Subcutaneous adipose tissue (tissue), 4 donors: Measurements from ENCODE around the gene DMD. TPM values are rescaled to one million over a fixed set of nuclear protein-coding genes. Genes with fewer than 3 reads are reported as not detected.

Experiments used
- CTCF ChIP-seq: fragments of 450-650 bp; IDR thresholded peaks from one replicate; pipeline ENCODE4 v1.5.1; 2016; ENCODE audit warnings: low read depth, mild to moderate bottlenecking, control low read depth, antibody characterized with exemption, moderate library complexity
- total RNA-seq, 4 donors: library from RNA; depleted of rRNA; stranded (reverse); fragments of >200 nt; gene quantifications; one replicate each; pipeline ENCODE4 v1.1.0, GENCODE V29; 2016

Gene DMD
- total RNA-seq, 4 donors from 2014 or later, result 35.7 to 87.2 (median 72.1) TPM

DNA sequence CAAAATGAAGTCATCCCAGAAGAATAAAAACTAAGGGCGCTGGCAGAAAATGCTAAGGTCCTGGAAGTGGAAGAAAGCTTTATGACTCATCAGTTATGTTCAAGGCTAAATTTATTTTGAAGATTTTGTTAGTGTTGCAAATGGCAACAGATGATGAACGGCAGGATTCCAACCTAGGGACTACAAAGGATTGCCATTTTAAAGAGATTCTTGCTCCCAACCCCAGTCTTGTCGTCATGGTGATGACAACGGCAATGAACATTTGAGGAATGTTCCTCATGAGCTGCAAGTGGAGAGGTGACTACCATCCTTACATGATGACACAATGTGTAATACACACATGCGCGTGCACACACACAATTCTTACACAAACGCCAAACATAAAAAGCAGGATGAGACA, 2085.1 kb downstream of the DMD start:
- TF ChIP-seq CTCF, result no peak

DNA sequence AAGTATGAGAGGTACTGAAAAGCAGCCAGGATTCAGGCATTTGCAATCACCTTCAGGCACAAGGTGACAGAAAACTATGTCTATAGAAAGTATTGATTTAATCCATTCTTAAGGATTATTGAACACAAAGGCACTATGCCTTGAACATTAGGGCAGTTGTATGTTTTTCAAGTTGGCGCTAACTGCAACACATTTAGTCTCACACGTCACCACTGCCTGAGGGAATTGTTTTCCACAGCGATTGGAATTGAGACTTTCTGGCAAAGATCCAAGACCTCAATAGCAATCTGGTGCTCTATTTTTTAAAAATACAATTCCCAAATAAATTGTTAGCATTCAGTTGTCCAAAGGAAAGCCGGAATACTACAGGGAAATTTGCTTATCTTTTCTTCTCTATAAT, 2086.8 kb downstream of the DMD start:
- TF ChIP-seq CTCF, result no peak

- TF ChIP-seq CTCF, result no peak
Measured at GRCh38 chrX:31123335-31123734, 2088.0 kb downstream of the DMD start.

- no peak for TF ChIP-seq CTCF
Measured at GRCh38 chrX:31117266-31117665, 2094.1 kb downstream of the DMD start.

DNA sequence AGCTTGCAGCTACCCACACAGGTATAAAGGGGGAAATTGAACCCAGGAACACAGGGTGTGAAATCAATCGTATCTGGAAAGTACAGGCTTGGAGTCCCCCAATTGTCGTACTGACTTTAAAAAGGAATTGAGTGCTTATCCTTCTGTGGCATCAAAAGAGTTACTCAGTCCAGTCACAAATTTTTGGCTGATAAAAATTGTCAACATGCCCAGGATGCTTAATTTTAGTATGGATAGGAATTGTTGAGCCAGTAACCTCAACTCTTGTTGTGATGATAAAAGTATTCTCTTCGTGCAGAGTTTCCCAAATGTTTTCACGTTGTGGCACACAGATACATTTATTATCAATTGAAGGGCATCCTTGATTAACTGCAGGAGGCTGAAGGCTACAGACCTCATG, 2096.0 kb downstream of the DMD start:
- TF ChIP-seq CTCF, result no peak

DNA sequence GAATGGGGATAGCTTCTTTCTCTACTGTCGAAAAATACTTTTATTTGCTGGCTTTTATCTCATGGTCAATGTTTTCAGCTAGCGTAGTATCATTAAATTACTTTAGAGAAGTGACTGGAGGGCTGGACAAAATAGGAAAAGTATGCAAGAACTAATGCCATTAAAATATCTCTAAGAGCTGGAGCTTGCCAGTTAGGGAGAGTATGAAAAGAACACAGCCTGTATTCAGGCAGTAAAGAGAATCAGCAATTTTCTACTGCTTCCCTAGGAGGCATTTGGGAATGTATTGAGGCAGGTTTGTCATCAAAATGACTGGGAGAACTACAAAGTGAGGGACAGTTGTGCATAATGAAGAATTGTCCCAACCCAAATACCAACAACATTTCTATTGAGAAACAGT, 2096.5 kb downstream of the DMD start:
- TF ChIP-seq CTCF, result no peak

GRCh38 chrX:31112226-31112999, 2098.9 kb downstream of the DMD start:
- TF ChIP-seq CTCF, result no peak
